ENCODE results near the gene NKAIN4.

GRCh38 chr20:63292292-63292701 is 38.0 kb upstream of the NKAIN4 start:
- TF ChIP-seq EZH2 (IDR thresholded peaks at IDR 0.05; ENCODE audit: borderline replicate concordance) (no peak), CTCF (IDR thresholded peaks at IDR 0.05; ENCODE audit: poor library complexity) (no peak)
